HepG2 (cell line): ENCODE results near the gene NCMAP. TPM values are rescaled to one million over a fixed set of nuclear protein-coding genes. Genes with fewer than 3 reads are reported as not detected.

ENCODE experiments used
- BCL6 ChIP-seq: IDR thresholded peaks from 2 replicates; pipeline ENCODE4 v1.6.1; 2016; ENCODE audit warnings: missing genetic modification reagents, missing compliant biosample characterization
- CC2D1A ChIP-seq: sonication (generic); formaldehyde crosslinking; IDR thresholded peaks from 2 replicates; pipeline ENCODE4 v1.8.1; 2023; ENCODE audit warnings: mild to moderate bottlenecking, missing genetic modification reagents
- HNRNPUL1 ChIP-seq: fragments of 200-400 bp; formaldehyde crosslinking; IDR thresholded peaks from 2 replicates; pipeline ENCODE4 v1.6.1; 2017; ENCODE audit warnings: low read depth, mild to moderate bottlenecking, low read length, moderate library complexity
- IRF1 ChIP-seq: sonication (generic); formaldehyde crosslinking; IDR thresholded peaks from 2 replicates; pipeline ENCODE4 v1.4.0; 2020; ENCODE audit warnings: low read depth, mild to moderate bottlenecking, missing genetic modification reagents
- IRF2 ChIP-seq: IDR thresholded peaks from 2 replicates; pipeline ENCODE4 v1.6.1; 2018; ENCODE audit warnings: missing genetic modification reagents, missing compliant biosample characterization
- NFIC ChIP-seq: IDR thresholded peaks from 2 replicates; pipeline ENCODE4 v1.6.1; 2012; ENCODE audit warnings: mild to moderate bottlenecking, low read length, inconsistent platforms
- RERE ChIP-seq: IDR thresholded peaks from 2 replicates; pipeline ENCODE4 v1.6.1; 2016; ENCODE audit warnings: low read depth, missing genetic modification reagents, missing compliant biosample characterization
- RFX1 ChIP-seq: fragments of 450-650 bp; IDR thresholded peaks from 2 replicates; pipeline ENCODE4 v1.6.1; 2017
- SSRP1 ChIP-seq: IDR thresholded peaks from 2 replicates; pipeline ENCODE4 v1.6.1; 2016; ENCODE audit warnings: control low read depth
- TCF7 ChIP-seq: sonication (generic); IDR thresholded peaks from 2 replicates; pipeline ENCODE4 v1.6.1; 2016; ENCODE audit warnings: antibody characterized with exemption, low read depth
- TCF7L2 ChIP-seq: IDR thresholded peaks from 2 replicates; pipeline ENCODE4 v1.6.1; 2011; ENCODE audit warnings: mild to moderate bottlenecking, low read depth, low read length, moderate library complexity
- THAP9 ChIP-seq: sonication (generic); formaldehyde crosslinking; IDR thresholded peaks from 2 replicates; pipeline ENCODE4; 2020; ENCODE audit warnings: missing genetic modification reagents, mild to moderate bottlenecking, borderline replicate concordance
- TMF1 ChIP-seq: sonication (generic); formaldehyde crosslinking; IDR thresholded peaks from 2 replicates; pipeline ENCODE4 v1.8.1; 2022; ENCODE audit warnings: low read depth, missing genetic modification reagents
- TRIM22 ChIP-seq: fragments of 450-650 bp; IDR thresholded peaks from 2 replicates; pipeline ENCODE4 v1.6.1; 2017
- ZBTB20 ChIP-seq: sonication (generic); formaldehyde crosslinking; IDR thresholded peaks from 2 replicates; pipeline ENCODE4 v1.8.1; 2023; ENCODE audit warnings: missing genetic modification reagents, low read depth, mild to moderate bottlenecking, borderline replicate concordance
- ZNF280B ChIP-seq: sonication (generic); formaldehyde crosslinking; IDR thresholded peaks from 2 replicates; pipeline ENCODE4 v1.5.0; 2020; ENCODE audit warnings: missing genetic modification reagents, mild to moderate bottlenecking, borderline replicate concordance
- ZNF580 ChIP-seq: IDR thresholded peaks from 2 replicates; pipeline ENCODE4 v1.6.1; 2016; ENCODE audit warnings: low read depth, borderline replicate concordance
- ZNF780A ChIP-seq: sonication (generic); formaldehyde crosslinking; IDR thresholded peaks from 2 replicates; pipeline ENCODE4 v1.8.0; 2022; ENCODE audit warnings: mild to moderate bottlenecking, missing genetic modification reagents, moderate library complexity
- polyA plus RNA-seq, 8 experiments: library from polyadenylated mRNA; depleted of rRNA in 3 of 8; stranded (reverse) in 7 of 8; unstranded in 1 of 8; fragments of >200 nt; fragmentation: Illumina TruSeq in 4 of 8; extraction: Trizol in 4 of 8; gene quantifications; 2 replicates each; pipeline versions ENCODE4 v1.2.1 to v1.2.3, GENCODE V29; 2011 to 2016; ENCODE audit warnings: low read depth in 4 of 8, missing spikeins in 1 of 8, mixed read lengths in 1 of 8; ENCODE audit not compliant: insufficient read depth in 1 of 8
- total RNA-seq, 5 experiments: library from RNA; depleted of rRNA; stranded (reverse); fragments of >200 nt; fragmentation: Illumina TruSeq; extraction: Trizol; gene quantifications; 2 replicates each; pipeline ENCODE4 v1.2.3, GENCODE V29; 2016; ENCODE audit warnings: low read depth in 1 of 5

NCMAP gene
- total and polyA plus RNA-seq, 2 of the 13 experiments (the other 11 are each of a cell fraction or from before 2014, with no cell fraction given), result 2.7 to 20.0 TPM

- TF ChIP-seq IRF1 (no peak), TCF7 (no peak), THAP9 (CRISPR knock-in tag) (peak; percentile 28; the same call in 1 of the 2 replicates), NFIC (no peak), TMF1 (no peak), SSRP1 (CRISPR knock-in tag) (no peak), ZNF280B (CRISPR knock-in tag) (no peak), IRF2 (CRISPR knock-in tag) (0 out of 2 replicates have a peak, but pooled peaks have one; percentile 27), RERE (CRISPR knock-in tag) (no peak), ZNF780A (no peak), RFX1 (no peak), TCF7L2 (no peak), ZBTB20 (no peak), ZNF580 (CRISPR knock-in tag) (no peak), TRIM22 (no peak), CC2D1A (CRISPR knock-in tag) (no peak), HNRNPUL1 (no peak), BCL6 (CRISPR knock-in tag) (peak; percentile 27; the same call in 1 of the 2 replicates)
These were observed 30.2 kb downstream of the NCMAP start (continued) for GRCh38 chr1:24586119-24586518.
